Right atrium auricular region (tissue), 2 donors: ENCODE measurements around the gene POLR1A. TPM values are rescaled to one million over a fixed set of nuclear protein-coding genes. Genes with fewer than 3 reads are reported as not detected.

ENCODE experiments used
- DNase-seq: peaks from one replicate; pipeline ENCODE4 v3.0.0-alpha.2; 2019; ENCODE audit warnings: low spot score
- H3K27ac ChIP-seq, 2 donors: fragments of 200-600 bp; sonication (generic); 1 replicate in 1 of 2; 2 replicates in 1 of 2; pipeline ENCODE4 v1.5.1; 2016 to 2019
- H3K27me3 ChIP-seq, 2 donors: fragments of 200-600 bp; sonication (generic); one replicate each; pipeline versions ENCODE4 v1.5.1 to v1.6.0; 2017 to 2019
- H3K36me3 ChIP-seq: fragments of 200-600 bp; sonication (generic); one replicate; pipeline ENCODE4 v1.5.1; 2016
- H3K4me1 ChIP-seq, 2 donors: fragments of 200-600 bp; sonication (generic); one replicate each; pipeline versions ENCODE4 v1.5.1 to v1.6.0; 2017 to 2019
- H3K4me3 ChIP-seq, 2 donors: fragments of 200-600 bp; sonication (generic); 1 replicate in 1 of 2; 2 replicates in 1 of 2; pipeline ENCODE4 v1.5.1; 2017 to 2019; ENCODE audit warnings: mild to moderate bottlenecking in 1 of 2, moderate library complexity in 1 of 2
- H3K9me3 ChIP-seq, 2 donors: fragments of 200-600 bp; sonication (generic); one replicate each; pipeline ENCODE4 v1.5.1; 2019
- CTCF ChIP-seq, 2 donors: fragments of 200-600 bp; sonication (generic); IDR thresholded peaks; one replicate each; pipeline ENCODE4 v1.5.1; 2019; ENCODE audit warnings: antibody characterized with exemption in 2 of 2
- total RNA-seq, 2 donors: library from RNA; depleted of rRNA; stranded (reverse); fragments of >200 nt; gene quantifications; one replicate each; pipeline ENCODE4 v1.1.0, GENCODE V29; 2016

POLR1A gene
- total RNA-seq, 2 donors from 2014 or later = 14.1 to 20.6 TPM

GRCh38 chr2:86078774-86079545, 26.7 kb downstream of the POLR1A start:
- DNase-seq = peak; percentile 63
- peak; percentile 14 to 71 for TF ChIP-seq CTCF (IDR thresholded peaks at IDR 0.05)
- peaks cover 48% of the 10 kb centered on the region for H3K36me3 ChIP-seq
- no peak overlapping the region for H3K4me3 ChIP-seq
- H3K9me3 ChIP-seq = no peaks in the 10 kb centered on the region
- no peaks in the 10 kb centered on the region for H3K27me3 ChIP-seq
- no peak overlapping the region for H3K27ac ChIP-seq
- H3K4me1 ChIP-seq = no peaks in the 10 kb centered on the region

GRCh38 chr2:86075886-86076285, 29.8 kb downstream of the POLR1A start:
- Histone ChIP-seq H3K4me1 (peaks cover 0 to 20% of the 10 kb centered on the region in 2 donors), H3K4me3 (no peak overlapping the region), H3K9me3 (no peaks in the 10 kb centered on the region), H3K27me3 (no peaks in the 10 kb centered on the region), H3K36me3 (peaks cover 54% of the 10 kb centered on the region), H3K27ac (no peak overlapping the region)
- no peak for DNase-seq
- no peak for TF ChIP-seq CTCF (IDR thresholded peaks at IDR 0.05)

GRCh38 chr2:86074811-86075210, 30.9 kb downstream of the POLR1A start:
- Histone ChIP-seq H3K27me3 (no peaks in the 10 kb centered on the region), H3K9me3 (no peaks in the 10 kb centered on the region), H3K4me3 (no peak overlapping the region), H3K36me3 (peaks cover 54% of the 10 kb centered on the region), H3K27ac (no peak overlapping the region), H3K4me1 (peaks cover 0 to 20% of the 10 kb centered on the region in 2 donors)
- DNase-seq = peak; percentile 53
- TF ChIP-seq CTCF (IDR thresholded peaks at IDR 0.05) = no peak

- H3K4me3 ChIP-seq = no peak overlapping the region
- peaks cover 54% of the 10 kb centered on the region for H3K36me3 ChIP-seq
These were observed 31.4 kb downstream of the POLR1A start for GRCh38 chr2:86074256-86074655.

GRCh38 chr2:86073225-86073624, 32.5 kb downstream of the POLR1A start:
- no peak for DNase-seq
- Histone ChIP-seq H3K4me3 (no peak overlapping the region), H3K9me3 (no peaks in the 10 kb centered on the region), H3K27ac (peak overlapping the region in 1 of 2 donors; percentile 60), H3K4me1 (peaks cover 0 to 26% of the 10 kb centered on the region in 2 donors), H3K36me3 (peaks cover 57% of the 10 kb centered on the region), H3K27me3 (no peaks in the 10 kb centered on the region)
- no peak for TF ChIP-seq CTCF (IDR thresholded peaks at IDR 0.05)

More at GRCh38 chr2:86074256-86074655, 31.4 kb downstream of the POLR1A start:
- no peak for DNase-seq
- H3K27me3 ChIP-seq = no peaks in the 10 kb centered on the region
- no peak overlapping the region for H3K27ac ChIP-seq
- no peaks in the 10 kb centered on the region for H3K9me3 ChIP-seq
- peaks cover 0 to 20% of the 10 kb centered on the region in 2 donors for H3K4me1 ChIP-seq
- TF ChIP-seq CTCF (IDR thresholded peaks at IDR 0.05) = no peak
